Measurements from ENCODE around the gene BOK.

BOK gene

DNA sequence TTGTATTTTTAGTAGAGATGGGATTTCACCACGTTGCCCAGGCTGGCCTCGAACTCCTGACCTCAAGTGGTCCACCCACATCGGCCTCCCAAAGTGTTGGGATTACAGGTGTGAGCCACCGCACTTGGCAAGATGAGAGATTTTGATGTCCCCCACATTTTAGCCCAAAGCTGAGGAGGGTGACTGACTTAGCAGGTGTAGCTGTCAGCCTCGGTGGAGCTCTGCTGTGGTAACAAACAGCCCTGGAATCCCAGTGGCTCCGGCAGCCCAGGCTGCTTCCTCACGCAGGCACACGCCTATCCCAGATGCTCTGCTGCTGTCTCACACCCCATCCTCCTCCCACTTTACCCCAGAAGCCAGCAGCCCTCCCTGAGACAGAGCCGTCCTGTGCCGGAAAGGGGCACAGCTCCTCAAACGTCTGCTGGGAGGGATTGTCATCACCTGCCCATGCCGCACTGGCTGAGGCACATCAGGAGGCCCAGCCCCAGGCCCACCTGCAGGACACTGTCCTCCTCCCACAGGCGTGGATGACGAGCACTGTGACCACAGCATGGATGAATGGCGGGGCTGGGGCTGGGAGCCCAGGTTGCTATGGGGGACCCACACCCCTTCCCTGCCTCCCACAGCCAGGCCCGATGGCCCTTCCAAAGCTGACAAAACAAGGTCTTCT, 10.6 kb upstream of the BOK start:
- Mint-ChIP-seq H3K27me3 (ENCODE audit: low read depth) (peaks cover 17% of the 10 kb centered on the region), H3K4me3 (no peak overlapping the region)
- TF ChIP-seq, protein P1, sequence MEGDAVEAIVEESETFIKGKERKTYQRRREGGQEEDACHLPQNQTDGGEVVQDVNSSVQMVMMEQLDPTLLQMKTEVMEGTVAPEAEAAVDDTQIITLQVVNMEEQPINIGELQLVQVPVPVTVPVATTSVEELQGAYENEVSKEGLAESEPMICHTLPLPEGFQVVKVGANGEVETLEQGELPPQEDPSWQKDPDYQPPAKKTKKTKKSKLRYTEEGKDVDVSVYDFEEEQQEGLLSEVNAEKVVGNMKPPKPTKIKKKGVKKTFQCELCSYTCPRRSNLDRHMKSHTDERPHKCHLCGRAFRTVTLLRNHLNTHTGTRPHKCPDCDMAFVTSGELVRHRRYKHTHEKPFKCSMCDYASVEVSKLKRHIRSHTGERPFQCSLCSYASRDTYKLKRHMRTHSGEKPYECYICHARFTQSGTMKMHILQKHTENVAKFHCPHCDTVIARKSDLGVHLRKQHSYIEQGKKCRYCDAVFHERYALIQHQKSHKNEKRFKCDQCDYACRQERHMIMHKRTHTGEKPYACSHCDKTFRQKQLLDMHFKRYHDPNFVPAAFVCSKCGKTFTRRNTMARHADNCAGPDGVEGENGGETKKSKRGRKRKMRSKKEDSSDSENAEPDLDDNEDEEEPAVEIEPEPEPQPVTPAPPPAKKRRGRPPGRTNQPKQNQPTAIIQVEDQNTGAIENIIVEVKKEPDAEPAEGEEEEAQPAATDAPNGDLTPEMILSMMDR (IDR thresholded peaks at IDR 0.05; ENCODE audit: unreplicated experiment in 3 of 3), result no peak

DNA sequence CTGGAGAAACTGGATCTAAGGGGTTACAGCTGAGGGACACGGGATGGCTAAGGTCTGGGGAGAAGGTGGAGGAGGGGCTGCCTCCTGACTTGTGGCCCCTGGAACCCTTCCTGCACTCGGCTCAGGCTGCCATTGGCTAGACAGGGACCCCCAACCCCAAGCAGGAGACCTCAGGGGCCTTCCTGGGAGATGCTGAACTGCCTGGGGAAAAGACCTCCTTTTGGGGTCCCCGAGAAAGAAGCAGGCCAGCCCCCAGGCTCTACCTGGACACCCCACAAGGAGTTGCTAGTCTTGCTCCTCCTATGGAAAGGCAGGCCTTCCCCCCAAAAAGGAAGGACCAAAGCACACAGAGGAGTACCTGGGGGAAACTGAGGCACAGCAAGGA, 10.1 kb upstream of the BOK start:
- H3K27ac Mint-ChIP-seq, result no peak overlapping the region
- H3K4me3 Mint-ChIP-seq, result no peak overlapping the region
- H3K4me1 Mint-ChIP-seq, result no peaks in the 10 kb centered on the region
- TF ChIP-seq, protein P1 (IDR thresholded peaks at IDR 0.05; ENCODE audit: unreplicated experiment in 3 of 3), result no peak
- H3K27me3 Mint-ChIP-seq (ENCODE audit: low read depth), result peaks cover 12% of the 10 kb centered on the region
- no peaks in the 10 kb centered on the region for H3K9me3 Mint-ChIP-seq
- H3K36me3 Mint-ChIP-seq (ENCODE audit: low read depth), result no peaks in the 10 kb centered on the region

More for the DNA sequence above, 10.6 kb upstream of the BOK start:
- Mint-ChIP-seq H3K4me1 (no peaks in the 10 kb centered on the region), H3K27ac (no peak overlapping the region), H3K9me3 (no peaks in the 10 kb centered on the region), H3K36me3 (ENCODE audit: low read depth) (no peaks in the 10 kb centered on the region)

- no peaks in the 10 kb centered on the region for H3K4me1 Mint-ChIP-seq
Observed at GRCh38 chr2:241550616-241551580, 7.6 kb upstream of the BOK start.

DNA sequence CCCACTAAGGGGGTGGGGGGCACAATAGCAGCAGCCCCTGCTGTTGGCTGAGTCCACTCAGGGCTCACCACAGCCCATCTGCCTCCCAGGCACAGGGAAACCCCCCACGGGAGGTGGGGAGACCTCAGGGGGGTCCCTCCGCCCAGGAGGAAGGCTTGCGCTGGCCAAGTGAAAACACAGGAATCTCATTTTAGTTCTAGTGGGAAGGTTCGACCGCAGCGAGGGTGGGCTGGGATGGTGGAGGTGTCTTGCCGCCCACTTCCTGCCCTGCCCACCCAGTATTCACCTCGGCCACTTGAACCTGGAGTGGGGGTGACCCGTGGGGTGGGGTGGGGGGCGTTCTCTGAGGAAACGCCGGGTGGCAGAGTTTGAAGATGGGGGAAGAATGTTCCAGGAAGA, 6.9 kb upstream of the BOK start:
- H3K4me1 Mint-ChIP-seq, result no peaks in the 10 kb centered on the region
- H3K27ac Mint-ChIP-seq, result no peak overlapping the region
- TF ChIP-seq, protein P1 (IDR thresholded peaks at IDR 0.05; ENCODE audit: unreplicated experiment in 3 of 3), result no peak
- H3K36me3 Mint-ChIP-seq (ENCODE audit: low read depth), result no peaks in the 10 kb centered on the region
- H3K27me3 Mint-ChIP-seq (ENCODE audit: low read depth), result peaks cover 28% of the 10 kb centered on the region
- H3K9me3 Mint-ChIP-seq, result peaks cover 7% of the 10 kb centered on the region
- no peak overlapping the region for H3K4me3 Mint-ChIP-seq

More at GRCh38 chr2:241550616-241551580, 7.6 kb upstream of the BOK start:
- Mint-ChIP-seq H3K27ac (no peak overlapping the region), H3K27me3 (ENCODE audit: low read depth) (peaks cover 28% of the 10 kb centered on the region), H3K4me3 (no peak overlapping the region), H3K9me3 (peaks cover 4% of the 10 kb centered on the region), H3K36me3 (ENCODE audit: low read depth) (no peaks in the 10 kb centered on the region)
- TF ChIP-seq, protein P1 (IDR thresholded peaks at IDR 0.05; ENCODE audit: unreplicated experiment in 3 of 3), result no peak

DNA sequence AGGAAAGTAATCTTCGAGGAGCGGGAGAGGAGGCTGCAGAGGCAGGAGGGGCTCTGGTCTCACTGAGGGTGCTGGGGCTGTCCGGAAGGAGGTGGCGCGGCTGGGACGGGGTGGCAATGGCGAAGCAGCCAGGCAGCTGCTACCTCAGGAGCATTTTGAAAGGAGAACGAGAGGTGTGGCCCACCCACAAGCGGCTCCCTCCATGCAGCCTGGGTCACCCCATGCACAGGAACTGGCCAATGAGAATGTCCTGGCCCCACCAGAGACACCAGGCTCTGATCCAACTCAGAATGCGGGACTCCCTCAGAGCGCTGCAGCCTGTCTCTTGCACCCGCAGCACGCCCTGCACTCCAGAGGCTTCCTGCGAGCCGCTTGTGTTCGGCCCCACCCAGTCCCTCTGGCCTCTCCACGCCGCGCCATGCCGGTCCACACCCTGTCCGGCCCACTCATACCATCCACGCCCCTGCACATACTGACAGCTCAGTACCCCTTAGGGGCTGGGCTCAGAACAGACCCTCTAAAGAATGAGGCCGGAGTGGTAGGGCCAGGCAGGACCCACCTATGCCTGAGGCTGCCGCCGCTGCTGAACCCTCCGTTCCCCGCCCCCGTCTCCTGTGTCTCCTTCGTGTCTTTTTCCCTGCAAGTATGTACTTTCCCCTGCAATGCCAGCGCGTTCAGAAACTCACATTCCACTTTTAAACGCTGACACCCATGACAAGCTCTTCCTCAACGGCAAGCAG, 6.4 kb upstream of the BOK start:
- TF ChIP-seq, protein P1 (IDR thresholded peaks at IDR 0.05; ENCODE audit: unreplicated experiment in 3 of 3), result no peak
- Mint-ChIP-seq H3K9me3 (peaks cover 13% of the 10 kb centered on the region), H3K4me1 (no peaks in the 10 kb centered on the region), H3K36me3 (ENCODE audit: low read depth) (no peaks in the 10 kb centered on the region), H3K27ac (no peak overlapping the region), H3K27me3 (ENCODE audit: low read depth) (peaks cover 31% of the 10 kb centered on the region), H3K4me3 (no peak overlapping the region)

Data from nephron (organoid).